HepG2 (cell line): ENCODE data around the gene CEMP1. TPM values are rescaled to one million over a fixed set of nuclear protein-coding genes. Genes with fewer than 3 reads are reported as not detected.

Experiments used
- ATRX ChIP-seq: sonication (generic); formaldehyde crosslinking; IDR thresholded peaks from 2 replicates; pipeline ENCODE4 v1.4.0; 2020; ENCODE audit warnings: missing genetic modification reagents, borderline replicate concordance
- HIVEP1 ChIP-seq: sonication (generic); formaldehyde crosslinking; IDR thresholded peaks from 2 replicates; pipeline ENCODE4 v1.4.0; 2020; ENCODE audit warnings: mild to moderate bottlenecking, missing genetic modification reagents
- MAFG ChIP-seq: sonication (generic); formaldehyde crosslinking; IDR thresholded peaks from 2 replicates; pipeline ENCODE4 v1.5.1; 2020; ENCODE audit warnings: mild to moderate bottlenecking, missing genetic modification reagents
- PTBP1 ChIP-seq: fragments of 200-400 bp; formaldehyde crosslinking; IDR thresholded peaks from 2 replicates; pipeline ENCODE4 v1.6.1; 2018; ENCODE audit warnings: low read length, low read depth; ENCODE audit not compliant: poor library complexity, severe bottlenecking
- SALL1 ChIP-seq: sonication (generic); formaldehyde crosslinking; IDR thresholded peaks from 2 replicates; pipeline ENCODE4 v1.8.0; 2022; ENCODE audit warnings: mild to moderate bottlenecking, missing genetic modification reagents
- SMAD9 ChIP-seq: sonication (generic); formaldehyde crosslinking; IDR thresholded peaks from 2 replicates; pipeline ENCODE4 v1.5.1; 2020; ENCODE audit warnings: mild to moderate bottlenecking, missing genetic modification reagents
- TAF1 ChIP-seq: sonication (generic); formaldehyde crosslinking; IDR thresholded peaks from 2 replicates; pipeline ENCODE4 v1.4.0; 2020; ENCODE audit warnings: missing genetic modification reagents
- ZNF12 ChIP-seq: sonication (generic); formaldehyde crosslinking; IDR thresholded peaks from 2 replicates; pipeline ENCODE4 v1.5.0; 2020; ENCODE audit warnings: missing genetic modification reagents
- ZNF605 ChIP-seq: sonication (generic); formaldehyde crosslinking; IDR thresholded peaks from 2 replicates; pipeline ENCODE4 v1.8.0; 2022; ENCODE audit warnings: mild to moderate bottlenecking, missing genetic modification reagents
- ZNF891 ChIP-seq: sonication (generic); formaldehyde crosslinking; IDR thresholded peaks from 2 replicates; pipeline ENCODE4 v1.5.0; 2020; ENCODE audit warnings: mild to moderate bottlenecking, missing genetic modification reagents
- polyA plus RNA-seq, 8 experiments: library from polyadenylated mRNA; depleted of rRNA in 3 of 8; stranded (reverse) in 7 of 8; unstranded in 1 of 8; fragments of >200 nt; fragmentation: Illumina TruSeq in 4 of 8; extraction: Trizol in 4 of 8; gene quantifications; 2 replicates each; pipeline versions ENCODE4 v1.2.1 to v1.2.3, GENCODE V29; 2011 to 2016; ENCODE audit warnings: low read depth in 4 of 8, missing spikeins in 1 of 8, mixed read lengths in 1 of 8; ENCODE audit not compliant: insufficient read depth in 1 of 8
- total RNA-seq, 5 experiments: library from RNA; depleted of rRNA; stranded (reverse); fragments of >200 nt; fragmentation: Illumina TruSeq; extraction: Trizol; gene quantifications; 2 replicates each; pipeline ENCODE4 v1.2.3, GENCODE V29; 2016; ENCODE audit warnings: low read depth in 1 of 5
- TF ChIP-seq, protein P1 (sequence below): sonication (generic); formaldehyde crosslinking; IDR thresholded peaks from 2 replicates; pipeline ENCODE4 v1.5.0; 2020; ENCODE audit warnings: mild to moderate bottlenecking, missing genetic modification reagents, borderline replicate concordance
- TF ChIP-seq, protein P2 (sequence below): sonication (generic); formaldehyde crosslinking; IDR thresholded peaks from 2 replicates; pipeline ENCODE4 v1.4.0; 2020; ENCODE audit warnings: missing genetic modification reagents, borderline replicate concordance
- TF ChIP-seq, protein P3 (sequence below), 2 experiments: sonication (generic) in 1 of 2; formaldehyde crosslinking in 1 of 2; IDR thresholded peaks; 2 replicates each; pipeline versions ENCODE4 v1.4.0 to v1.6.1; 2018 to 2020; ENCODE audit warnings: missing genetic modification reagents in 2 of 2, borderline replicate concordance in 1 of 2, low read depth in 1 of 2, mild to moderate bottlenecking in 1 of 2, missing biosample characterization in 1 of 2
- TF ChIP-seq, protein P4 (sequence below): sonication (generic); formaldehyde crosslinking; IDR thresholded peaks from 2 replicates; pipeline ENCODE4 v1.5.1; 2020; ENCODE audit warnings: mild to moderate bottlenecking, missing genetic modification reagents, moderate library complexity
- TF ChIP-seq, protein P5 (sequence below): IDR thresholded peaks from 2 replicates; pipeline ENCODE4 v1.6.1; 2018; ENCODE audit warnings: missing genetic modification reagents

Gene CEMP1
- total and polyA plus RNA-seq, 2 of the 13 experiments (the other 11 are each of a cell fraction or from before 2014, with no cell fraction given) = not detected

DNA sequence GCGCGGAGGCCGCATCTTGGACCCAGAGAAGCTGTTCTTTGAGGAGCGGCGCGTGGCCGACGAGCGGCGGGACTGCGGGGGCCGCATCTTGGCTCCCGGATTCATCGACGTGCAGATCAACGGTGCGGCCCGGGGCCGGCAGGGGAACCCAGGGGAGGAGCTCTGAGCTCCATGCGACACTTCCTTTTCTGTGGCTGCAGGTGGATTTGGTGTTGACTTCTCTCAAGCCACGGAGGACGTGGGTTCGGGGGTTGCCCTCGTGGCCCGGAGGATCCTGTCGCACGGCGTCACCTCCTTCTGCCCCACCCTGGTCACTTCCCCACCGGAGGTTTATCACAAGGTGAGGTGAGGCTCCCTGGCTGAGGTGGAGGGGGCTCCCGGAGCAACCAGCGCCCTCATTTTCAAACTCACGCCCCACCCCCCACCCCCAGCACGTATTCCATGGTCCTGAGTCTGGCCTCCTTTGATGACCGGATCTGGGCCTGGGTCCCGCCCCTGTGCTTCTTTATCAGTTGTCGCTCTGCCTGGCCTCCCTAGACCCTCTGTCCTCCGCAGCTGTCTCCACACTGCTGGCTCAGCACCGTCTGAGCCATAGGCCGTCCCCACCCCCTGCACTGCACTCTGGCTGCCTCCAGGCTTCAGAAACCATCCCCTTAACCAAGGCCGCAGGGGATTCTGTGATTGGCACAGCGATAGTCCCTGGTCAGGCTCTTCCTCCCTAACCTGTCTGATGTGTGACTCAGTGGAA lies 10.2 kb downstream of the CEMP1 start (continued):
- TF ChIP-seq, protein P1, sequence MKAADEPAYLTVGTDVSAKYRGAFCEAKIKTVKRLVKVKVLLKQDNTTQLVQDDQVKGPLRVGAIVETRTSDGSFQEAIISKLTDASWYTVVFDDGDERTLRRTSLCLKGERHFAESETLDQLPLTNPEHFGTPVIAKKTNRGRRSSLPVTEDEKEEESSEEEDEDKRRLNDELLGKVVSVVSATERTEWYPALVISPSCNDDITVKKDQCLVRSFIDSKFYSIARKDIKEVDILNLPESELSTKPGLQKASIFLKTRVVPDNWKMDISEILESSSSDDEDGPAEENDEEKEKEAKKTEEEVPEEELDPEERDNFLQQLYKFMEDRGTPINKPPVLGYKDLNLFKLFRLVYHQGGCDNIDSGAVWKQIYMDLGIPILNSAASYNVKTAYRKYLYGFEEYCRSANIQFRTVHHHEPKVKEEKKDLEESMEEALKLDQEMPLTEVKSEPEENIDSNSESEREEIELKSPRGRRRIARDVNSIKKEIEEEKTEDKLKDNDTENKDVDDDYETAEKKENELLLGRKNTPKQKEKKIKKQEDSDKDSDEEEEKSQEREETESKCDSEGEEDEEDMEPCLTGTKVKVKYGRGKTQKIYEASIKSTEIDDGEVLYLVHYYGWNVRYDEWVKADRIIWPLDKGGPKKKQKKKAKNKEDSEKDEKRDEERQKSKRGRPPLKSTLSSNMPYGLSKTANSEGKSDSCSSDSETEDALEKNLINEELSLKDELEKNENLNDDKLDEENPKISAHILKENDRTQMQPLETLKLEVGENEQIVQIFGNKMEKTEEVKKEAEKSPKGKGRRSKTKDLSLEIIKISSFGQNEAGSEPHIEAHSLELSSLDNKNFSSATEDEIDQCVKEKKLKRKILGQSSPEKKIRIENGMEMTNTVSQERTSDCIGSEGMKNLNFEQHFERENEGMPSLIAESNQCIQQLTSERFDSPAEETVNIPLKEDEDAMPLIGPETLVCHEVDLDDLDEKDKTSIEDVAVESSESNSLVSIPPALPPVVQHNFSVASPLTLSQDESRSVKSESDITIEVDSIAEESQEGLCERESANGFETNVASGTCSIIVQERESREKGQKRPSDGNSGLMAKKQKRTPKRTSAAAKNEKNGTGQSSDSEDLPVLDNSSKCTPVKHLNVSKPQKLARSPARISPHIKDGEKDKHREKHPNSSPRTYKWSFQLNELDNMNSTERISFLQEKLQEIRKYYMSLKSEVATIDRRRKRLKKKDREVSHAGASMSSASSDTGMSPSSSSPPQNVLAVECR (CRISPR knock-in tag) = peak; percentile 61
- TF ChIP-seq ZNF12 = no peak
- no peak for TF ChIP-seq PTBP1
- TF ChIP-seq MAFG = peak; percentile 46; the same call in 1 of the 2 replicates
- TF ChIP-seq SALL1 (CRISPR knock-in tag) = peak; percentile 23; the same call in 1 of the 2 replicates
- TF ChIP-seq, protein P2, sequence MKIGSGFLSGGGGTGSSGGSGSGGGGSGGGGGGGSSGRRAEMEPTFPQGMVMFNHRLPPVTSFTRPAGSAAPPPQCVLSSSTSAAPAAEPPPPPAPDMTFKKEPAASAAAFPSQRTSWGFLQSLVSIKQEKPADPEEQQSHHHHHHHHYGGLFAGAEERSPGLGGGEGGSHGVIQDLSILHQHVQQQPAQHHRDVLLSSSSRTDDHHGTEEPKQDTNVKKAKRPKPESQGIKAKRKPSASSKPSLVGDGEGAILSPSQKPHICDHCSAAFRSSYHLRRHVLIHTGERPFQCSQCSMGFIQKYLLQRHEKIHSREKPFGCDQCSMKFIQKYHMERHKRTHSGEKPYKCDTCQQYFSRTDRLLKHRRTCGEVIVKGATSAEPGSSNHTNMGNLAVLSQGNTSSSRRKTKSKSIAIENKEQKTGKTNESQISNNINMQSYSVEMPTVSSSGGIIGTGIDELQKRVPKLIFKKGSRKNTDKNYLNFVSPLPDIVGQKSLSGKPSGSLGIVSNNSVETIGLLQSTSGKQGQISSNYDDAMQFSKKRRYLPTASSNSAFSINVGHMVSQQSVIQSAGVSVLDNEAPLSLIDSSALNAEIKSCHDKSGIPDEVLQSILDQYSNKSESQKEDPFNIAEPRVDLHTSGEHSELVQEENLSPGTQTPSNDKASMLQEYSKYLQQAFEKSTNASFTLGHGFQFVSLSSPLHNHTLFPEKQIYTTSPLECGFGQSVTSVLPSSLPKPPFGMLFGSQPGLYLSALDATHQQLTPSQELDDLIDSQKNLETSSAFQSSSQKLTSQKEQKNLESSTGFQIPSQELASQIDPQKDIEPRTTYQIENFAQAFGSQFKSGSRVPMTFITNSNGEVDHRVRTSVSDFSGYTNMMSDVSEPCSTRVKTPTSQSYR = peak; percentile 55; the same call in 1 of the 2 replicates
- peak; percentile 41 for TF ChIP-seq TAF1 (CRISPR knock-in tag)
- no peak for TF ChIP-seq ATRX (CRISPR knock-in tag)
- TF ChIP-seq, protein P3, sequence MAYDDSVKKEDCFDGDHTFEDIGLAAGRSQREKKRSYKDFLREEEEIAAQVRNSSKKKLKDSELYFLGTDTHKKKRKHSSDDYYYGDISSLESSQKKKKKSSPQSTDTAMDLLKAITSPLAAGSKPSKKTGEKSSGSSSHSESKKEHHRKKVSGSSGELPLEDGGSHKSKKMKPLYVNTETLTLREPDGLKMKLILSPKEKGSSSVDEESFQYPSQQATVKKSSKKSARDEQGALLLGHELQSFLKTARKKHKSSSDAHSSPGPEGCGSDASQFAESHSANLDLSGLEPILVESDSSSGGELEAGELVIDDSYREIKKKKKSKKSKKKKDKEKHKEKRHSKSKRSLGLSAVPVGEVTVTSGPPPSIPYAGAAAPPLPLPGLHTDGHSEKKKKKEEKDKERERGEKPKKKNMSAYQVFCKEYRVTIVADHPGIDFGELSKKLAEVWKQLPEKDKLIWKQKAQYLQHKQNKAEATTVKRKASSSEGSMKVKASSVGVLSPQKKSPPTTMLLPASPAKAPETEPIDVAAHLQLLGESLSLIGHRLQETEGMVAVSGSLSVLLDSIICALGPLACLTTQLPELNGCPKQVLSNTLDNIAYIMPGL (CRISPR knock-in tag; IDR thresholded peaks at IDR 0.05; ENCODE audit: borderline replicate concordance in 1 of 2, low read depth in 1 of 2) = peak; percentile 43; a peak in 2 of 4 replicates
- TF ChIP-seq, protein P4, sequence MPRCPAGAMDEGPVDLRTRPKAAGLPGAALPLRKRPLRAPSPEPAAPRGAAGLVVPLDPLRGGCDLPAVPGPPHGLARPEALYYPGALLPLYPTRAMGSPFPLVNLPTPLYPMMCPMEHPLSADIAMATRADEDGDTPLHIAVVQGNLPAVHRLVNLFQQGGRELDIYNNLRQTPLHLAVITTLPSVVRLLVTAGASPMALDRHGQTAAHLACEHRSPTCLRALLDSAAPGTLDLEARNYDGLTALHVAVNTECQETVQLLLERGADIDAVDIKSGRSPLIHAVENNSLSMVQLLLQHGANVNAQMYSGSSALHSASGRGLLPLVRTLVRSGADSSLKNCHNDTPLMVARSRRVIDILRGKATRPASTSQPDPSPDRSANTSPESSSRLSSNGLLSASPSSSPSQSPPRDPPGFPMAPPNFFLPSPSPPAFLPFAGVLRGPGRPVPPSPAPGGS (CRISPR knock-in tag) = no peak
- TF ChIP-seq, protein P5, sequence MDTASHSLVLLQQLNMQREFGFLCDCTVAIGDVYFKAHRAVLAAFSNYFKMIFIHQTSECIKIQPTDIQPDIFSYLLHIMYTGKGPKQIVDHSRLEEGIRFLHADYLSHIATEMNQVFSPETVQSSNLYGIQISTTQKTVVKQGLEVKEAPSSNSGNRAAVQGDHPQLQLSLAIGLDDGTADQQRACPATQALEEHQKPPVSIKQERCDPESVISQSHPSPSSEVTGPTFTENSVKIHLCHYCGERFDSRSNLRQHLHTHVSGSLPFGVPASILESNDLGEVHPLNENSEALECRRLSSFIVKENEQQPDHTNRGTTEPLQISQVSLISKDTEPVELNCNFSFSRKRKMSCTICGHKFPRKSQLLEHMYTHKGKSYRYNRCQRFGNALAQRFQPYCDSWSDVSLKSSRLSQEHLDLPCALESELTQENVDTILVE (CRISPR knock-in tag) = 0 out of 2 replicates have a peak, but pooled peaks have one; percentile 24
- no peak for TF ChIP-seq SMAD9
- TF ChIP-seq ZNF605 (CRISPR knock-in tag) = peak; percentile 48; the same call in 1 of the 2 replicates
- TF ChIP-seq ZNF891 = 0 out of 2 replicates have a peak, but pooled peaks have one; percentile 72
- TF ChIP-seq HIVEP1 = peak; percentile 40; the same call in 1 of the 2 replicates
